ENCODE data around the gene GJC3. TPM values are rescaled to one million over a fixed set of nuclear protein-coding genes. Genes with fewer than 3 reads are reported as not detected.
A peak's percentile ranks its signal among the peaks of the same experiment; 100 is the strongest.
"Not testable (repeated sequence)": the region's sequence is repeated elsewhere in the genome, so short reads cannot be mapped to it uniquely, and the experiment has no call there.

The GJC3 gene
- total RNA-seq (under 1 TPM in 2 of 4 donors, not detected in 2; 0.20 to 0.53 TPM), polyA plus RNA-seq (0.43 TPM)
- long read RNA-seq, donor 1, partial matches to known transcripts = 0 of 1 reads
- long read RNA-seq, donor 1, other reads (novel, unspliced or antisense) = 0 of 1 reads
- long read RNA-seq, donor 2 = 0 reads
- long read RNA-seq, donor 3 = 0 reads
- long read RNA-seq, donor 4 = 0 reads

DNA sequence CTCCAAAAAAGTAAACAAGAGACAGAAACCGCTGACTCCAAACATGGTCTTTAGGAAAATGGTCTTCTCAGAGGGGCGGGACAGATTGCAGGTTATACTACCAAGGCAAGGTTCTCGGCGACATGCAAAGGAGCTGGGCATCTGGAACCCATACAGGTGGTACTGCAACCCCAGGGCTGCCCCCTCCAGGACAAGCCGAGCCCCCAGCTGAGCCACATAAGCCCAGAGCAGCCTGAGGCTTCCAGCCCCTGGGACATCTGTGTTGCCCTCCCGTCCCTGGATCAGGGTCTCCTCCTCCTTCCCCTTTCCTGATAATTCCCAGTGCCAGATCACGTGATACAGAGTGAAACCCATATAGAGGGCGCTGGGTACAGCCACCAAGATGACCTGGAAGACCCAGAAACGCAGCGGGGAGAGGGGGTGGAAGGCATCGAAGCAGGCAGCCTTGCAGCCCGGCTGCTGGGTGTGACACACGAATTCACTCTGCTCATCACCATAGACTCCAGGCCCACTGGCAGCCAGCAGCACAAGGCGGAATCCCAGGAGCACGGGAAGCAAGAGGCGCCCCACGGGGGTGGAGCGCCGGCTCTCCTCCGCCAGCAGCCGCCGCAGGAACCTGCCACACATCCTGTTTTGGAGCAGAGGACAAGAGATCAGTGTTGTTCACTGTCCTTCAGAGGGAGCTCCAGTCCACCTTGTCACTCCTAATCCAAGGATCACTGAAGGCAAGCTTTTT, at the start of gene GJC3:
Gene GJC3 (minus strand): TSS at position 627 of the 736 bp plus-strand sequence. CDS start 0 bp downstream, at position 627.
- DNase-seq (peak; percentile 62 to 86 (median 82)), ATAC-seq (peak; percentile 94 to 97)
- intact Hi-C loops (cut with DNase I) = no loop called here
- Histone ChIP-seq H3K27me3 (ENCODE audit: control insufficient read depth, insufficient read depth) (no peaks in the 10 kb centered on the region), H3K27ac (ENCODE audit: low read length) (peak within 1 kb of the TSS; percentile 11), H3K4me1 (ENCODE audit: control insufficient read depth, insufficient read depth, low read length) (peaks cover 3% of the 10 kb centered on the region), H3K4me3 (ENCODE audit: low read length) (peak within 1 kb of the TSS; percentile 26), H3K9me3 (ENCODE audit: control insufficient read depth, low read length) (no peaks in the 10 kb centered on the region)
- WGBS = 20% methylated on average over 22 of the region's 22 CpGs

DNA sequence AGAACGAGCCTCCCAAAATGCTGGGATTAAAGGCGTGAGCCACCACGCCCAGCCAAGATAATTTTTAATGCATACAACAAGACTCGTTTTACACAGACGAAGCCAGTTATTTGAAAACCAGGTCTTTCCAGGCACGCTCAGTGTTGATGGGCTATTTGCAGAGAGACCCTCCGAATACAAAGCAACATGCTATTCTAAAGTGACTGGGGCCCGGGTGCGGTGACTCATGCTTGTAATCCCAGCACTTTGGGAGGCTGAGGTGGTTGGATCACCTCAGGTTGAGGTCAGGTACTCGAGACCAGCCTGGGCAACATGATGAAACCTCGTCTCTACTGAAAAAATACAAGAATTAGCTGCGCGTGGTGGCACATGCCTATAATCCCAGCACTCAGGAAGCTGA, 47.2 kb upstream of the GJC3 start:
- WGBS = 83% methylated on average over 13 of the region's 13 CpGs
- H3K27ac ChIP-seq (ENCODE audit: low read length) = no peak overlapping the region
- H3K27me3 ChIP-seq (ENCODE audit: control insufficient read depth, insufficient read depth) = no peaks in the 10 kb centered on the region
- ATAC-seq = no peak
- no peak for DNase-seq
- intact Hi-C loops (cut with DNase I) = no loop called here
- no peaks in the 10 kb centered on the region for H3K4me1 ChIP-seq (ENCODE audit: control insufficient read depth, insufficient read depth, low read length)
- H3K9me3 ChIP-seq (ENCODE audit: control insufficient read depth, low read length) = no peaks in the 10 kb centered on the region
- H3K4me3 ChIP-seq (ENCODE audit: low read length) = no peak overlapping the region

DNA sequence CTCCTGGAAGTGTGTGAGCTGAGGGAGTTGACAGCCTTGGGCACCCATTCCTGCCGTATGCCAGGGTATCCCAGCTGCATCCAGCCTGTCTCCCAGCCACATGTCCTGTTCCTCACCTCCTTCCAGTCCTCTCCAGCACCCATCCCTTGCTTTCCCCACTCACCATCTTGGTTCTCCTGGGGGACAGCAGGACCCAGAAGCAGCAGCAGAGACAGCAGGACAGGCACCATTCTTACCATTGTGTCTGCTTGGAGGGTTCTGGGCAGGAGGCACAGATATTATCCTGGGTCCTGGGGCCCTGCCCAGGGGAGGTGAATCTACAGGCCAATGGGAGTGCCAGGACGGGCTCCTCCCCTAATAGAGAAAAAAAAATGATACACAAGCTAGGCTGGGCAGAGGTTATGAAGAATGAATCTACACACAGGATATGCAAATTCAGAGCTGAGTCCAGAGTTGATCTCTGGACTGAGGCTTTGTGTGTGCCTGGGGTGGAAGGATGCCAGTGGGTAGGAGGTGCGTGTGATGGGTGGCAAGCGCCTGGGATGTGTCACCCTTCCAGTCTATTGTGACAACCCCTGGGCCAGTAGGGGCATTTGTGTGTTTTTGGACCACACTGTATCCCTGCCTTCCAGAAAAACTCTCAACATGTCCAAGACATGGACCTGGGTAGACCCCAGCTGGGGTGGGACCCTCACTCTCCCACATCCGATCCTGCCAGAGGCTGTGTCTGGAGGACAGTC, 46.5 kb upstream of the GJC3 start, which contains the start of gene AZGP1:
Gene AZGP1 (minus strand): TSS at position 250 of the 740 bp plus-strand sequence. CDS start 11 bp downstream, at position 239.
- H3K4me3 ChIP-seq (ENCODE audit: low read length) = no peak within 1 kb of the TSS
- no peak within 1 kb of the TSS for H3K27ac ChIP-seq (ENCODE audit: low read length)
- peak; percentile 57 to 64 for ATAC-seq
- intact Hi-C loops (cut with DNase I) = no loop called here
- no peaks in the 10 kb centered on the region for H3K9me3 ChIP-seq (ENCODE audit: control insufficient read depth, low read length)
- no peaks in the 10 kb centered on the region for H3K27me3 ChIP-seq (ENCODE audit: control insufficient read depth, insufficient read depth)
- no peaks in the 10 kb centered on the region for H3K4me1 ChIP-seq (ENCODE audit: control insufficient read depth, insufficient read depth, low read length)
- WGBS = 53% methylated on average over 5 of the region's 5 CpGs
- DNase-seq = no peak

DNA sequence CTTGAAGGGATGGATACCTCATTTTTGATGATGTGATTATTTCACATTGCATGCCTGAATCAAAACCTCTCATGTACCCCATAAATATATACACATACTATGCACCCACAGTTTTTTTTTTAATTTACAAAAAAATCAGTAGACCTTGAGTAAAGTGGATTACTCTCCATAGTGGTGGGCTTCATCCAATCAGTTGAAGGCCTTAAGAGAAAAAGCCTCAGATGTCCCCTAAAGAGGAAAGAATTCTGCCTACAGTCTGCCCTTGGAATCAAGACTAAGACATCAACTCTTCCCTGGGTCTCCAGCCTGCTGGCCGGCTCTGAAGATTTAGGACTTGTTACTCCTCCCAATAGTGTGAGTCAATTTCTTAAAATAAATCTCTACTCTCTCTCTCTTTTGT, 45.3 kb upstream of the GJC3 start:
- DNase-seq = no peak
- WGBS = 47% methylated on average over 1 of the region's 1 CpG
- no peaks in the 10 kb centered on the region for H3K27me3 ChIP-seq (ENCODE audit: control insufficient read depth, insufficient read depth)
- no peak overlapping the region for H3K4me3 ChIP-seq (ENCODE audit: low read length)
- no peaks in the 10 kb centered on the region for H3K4me1 ChIP-seq (ENCODE audit: control insufficient read depth, insufficient read depth, low read length)
- intact Hi-C loops (cut with DNase I) = no loop called here
- H3K9me3 ChIP-seq (ENCODE audit: control insufficient read depth, low read length) = no peaks in the 10 kb centered on the region
- ATAC-seq = no peak
- H3K27ac ChIP-seq (ENCODE audit: low read length) = no peak overlapping the region

DNA sequence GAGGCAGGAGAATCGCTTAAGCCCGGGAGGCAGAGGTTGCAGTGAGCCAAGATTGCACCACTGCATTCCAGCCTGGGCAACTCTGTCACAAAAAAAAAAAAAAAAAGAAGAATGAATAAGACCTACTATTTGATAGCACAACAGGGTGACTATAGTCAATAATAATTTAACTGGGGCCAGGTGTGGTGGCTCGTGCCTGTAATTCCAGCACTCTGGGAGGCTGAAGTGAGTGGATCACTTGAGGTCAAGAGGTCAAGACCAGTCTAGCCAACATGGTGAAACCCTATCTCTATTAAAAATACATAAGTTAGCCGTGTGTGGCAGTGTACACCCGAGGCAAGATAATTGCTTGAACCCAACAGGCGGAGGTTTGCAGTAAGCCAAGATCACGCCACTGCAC, 44.4 kb upstream of the GJC3 start:
- ATAC-seq; H3K9me3 ChIP-seq (ENCODE audit: control insufficient read depth, low read length); H3K4me1 ChIP-seq (ENCODE audit: control insufficient read depth, insufficient read depth, low read length); H3K27me3 ChIP-seq (ENCODE audit: control insufficient read depth, insufficient read depth); intact Hi-C loops (cut with DNase I); DNase-seq; H3K27ac ChIP-seq (ENCODE audit: low read length); H3K4me3 ChIP-seq (ENCODE audit: low read length): not testable (repeated sequence)
- WGBS = 78% methylated on average over 7 of the region's 7 CpGs

GRCh38 chr7:99971242-99971641, 41.8 kb upstream of the GJC3 start:
- DNase-seq (no peak), ATAC-seq (no peak)
- Histone ChIP-seq H3K27ac (ENCODE audit: low read length) (no peak overlapping the region), H3K9me3 (ENCODE audit: control insufficient read depth, low read length) (no peaks in the 10 kb centered on the region), H3K4me1 (ENCODE audit: control insufficient read depth, insufficient read depth, low read length) (no peaks in the 10 kb centered on the region), H3K4me3 (ENCODE audit: low read length) (no peak overlapping the region), H3K27me3 (ENCODE audit: control insufficient read depth, insufficient read depth) (no peaks in the 10 kb centered on the region)
- WGBS = 72% methylated on average over 4 of the region's 4 CpGs
- intact Hi-C loops (cut with DNase I) = no loop called here

DNA sequence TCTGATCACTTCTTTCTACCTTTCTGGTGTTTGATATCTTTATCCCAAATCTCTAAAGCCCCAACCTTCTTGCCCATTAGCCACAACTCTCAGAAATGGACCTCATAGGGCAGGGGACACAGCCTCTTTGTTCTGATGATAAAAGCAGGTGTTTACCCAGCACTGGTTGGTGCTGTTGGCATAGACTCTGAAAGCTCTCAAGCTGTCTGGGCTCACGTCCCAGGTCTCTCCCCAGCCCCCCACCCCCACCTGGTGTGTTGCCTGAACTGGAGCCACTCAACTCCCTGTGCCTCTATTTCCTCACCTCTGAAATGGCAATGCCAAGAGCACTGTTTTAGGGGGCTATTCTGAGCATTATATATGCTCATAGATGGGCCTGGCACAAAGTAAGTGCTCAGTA, 40.4 kb upstream of the GJC3 start:
- H3K27me3 ChIP-seq (ENCODE audit: control insufficient read depth, insufficient read depth); ATAC-seq; H3K4me1 ChIP-seq (ENCODE audit: control insufficient read depth, insufficient read depth, low read length); DNase-seq; H3K9me3 ChIP-seq (ENCODE audit: control insufficient read depth, low read length); H3K4me3 ChIP-seq (ENCODE audit: low read length); intact Hi-C loops (cut with DNase I); H3K27ac ChIP-seq (ENCODE audit: low read length): not testable (repeated sequence)
- WGBS = 17% methylated on average over 1 of the region's 1 CpG

DNA sequence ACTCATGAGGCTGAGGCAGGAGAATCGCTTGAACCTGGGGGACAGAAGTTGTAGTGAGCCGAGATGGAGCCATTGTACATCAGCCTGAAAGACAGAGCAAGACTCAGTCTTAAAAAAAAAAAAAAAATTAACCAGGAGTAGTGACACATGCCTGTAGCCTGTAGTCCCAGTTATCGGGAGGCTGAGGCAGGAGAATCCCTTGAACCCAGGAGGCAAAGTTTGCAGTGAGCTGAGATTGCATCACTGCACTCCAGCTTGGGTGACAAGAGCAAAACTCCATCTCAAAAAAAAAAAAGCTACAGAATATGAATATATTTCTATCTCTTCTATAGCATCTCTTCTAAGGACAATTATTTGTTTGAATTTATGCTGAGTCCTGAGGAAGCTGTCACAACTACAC, 39.9 kb upstream of the GJC3 start:
- intact Hi-C loops (cut with DNase I) = no loop called here
- DNase-seq (no peak), ATAC-seq (no peak)
- H3K27ac ChIP-seq (ENCODE audit: low read length) = no peak overlapping the region
- H3K4me1 ChIP-seq (ENCODE audit: control insufficient read depth, insufficient read depth, low read length) = no peaks in the 10 kb centered on the region
- H3K27me3 ChIP-seq (ENCODE audit: control insufficient read depth, insufficient read depth) = no peaks in the 10 kb centered on the region
- H3K4me3 ChIP-seq (ENCODE audit: low read length) = no peak overlapping the region
- H3K9me3 ChIP-seq (ENCODE audit: control insufficient read depth, low read length) = no peaks in the 10 kb centered on the region
- WGBS = 85% methylated on average over 3 of the region's 3 CpGs

- Histone ChIP-seq H3K27me3 (ENCODE audit: control insufficient read depth, insufficient read depth) (peaks cover 4% of the 10 kb centered on the region), H3K27ac (ENCODE audit: low read length) (no peak overlapping the region), H3K9me3 (ENCODE audit: control insufficient read depth, low read length) (no peaks in the 10 kb centered on the region), H3K4me1 (ENCODE audit: control insufficient read depth, insufficient read depth, low read length) (no peaks in the 10 kb centered on the region), H3K4me3 (ENCODE audit: low read length) (no peak overlapping the region)
- intact Hi-C loops (cut with DNase I) = no loop called here
- DNase-seq (no peak), ATAC-seq (no peak)
- WGBS = 69% methylated on average over 9 of the region's 9 CpGs
Measured at GRCh38 chr7:99958564-99959227, 29.3 kb upstream of the GJC3 start.

GRCh38 chr7:99955247-99955646, 25.8 kb upstream of the GJC3 start:
- Histone ChIP-seq H3K4me1 (ENCODE audit: control insufficient read depth, insufficient read depth, low read length) (no peaks in the 10 kb centered on the region), H3K27me3 (ENCODE audit: control insufficient read depth, insufficient read depth) (no peaks in the 10 kb centered on the region), H3K4me3 (ENCODE audit: low read length) (no peak overlapping the region), H3K9me3 (ENCODE audit: control insufficient read depth, low read length) (no peaks in the 10 kb centered on the region), H3K27ac (ENCODE audit: low read length) (no peak overlapping the region)
- intact Hi-C loops (cut with DNase I) = no loop called here
- DNase-seq (no peak), ATAC-seq (no peak)
- WGBS = 69% methylated on average over 6 of the region's 6 CpGs

- H3K4me3 ChIP-seq (ENCODE audit: low read length) = not testable (repeated sequence)
- 88% methylated on average over 7 of the region's 7 CpGs for WGBS
Measured at GRCh38 chr7:99954643-99955042, 25.2 kb upstream of the GJC3 start.

More at GRCh38 chr7:99954643-99955042, 25.2 kb upstream of the GJC3 start:
- ATAC-seq; H3K27me3 ChIP-seq (ENCODE audit: control insufficient read depth, insufficient read depth); H3K4me1 ChIP-seq (ENCODE audit: control insufficient read depth, insufficient read depth, low read length); H3K9me3 ChIP-seq (ENCODE audit: control insufficient read depth, low read length); H3K27ac ChIP-seq (ENCODE audit: low read length); intact Hi-C loops (cut with DNase I); DNase-seq: not testable (repeated sequence)
